CD4-positive, alpha-beta T cell (primary cell): ENCODE results near the gene PSMA7. TPM values are rescaled to one million over a fixed set of nuclear protein-coding genes. Genes with fewer than 3 reads are reported as not detected.

ENCODE experiments used
- ATAC-seq: fragments of 200-7000 bp; cut with Tn5 transposase; one replicate; pipeline ENCODE4 v1.10.0; 2022; ENCODE audit warnings: mild to moderate bottlenecking; ENCODE audit not compliant: poor library complexity
- CTCF ChIA-PET: fragments of 350-600 bp; sonication (Branson Sonifier 250); formaldehyde crosslinking; loops from one replicate; lab custom pipeline; 2021; ENCODE audit warnings: antibody characterized with exemption, inconsistent platforms; lab: Charles Lee
- POLR2A ChIA-PET: fragments of 350-600 bp; sonication (Branson Sonifier 250); formaldehyde crosslinking; loops from one replicate; lab custom pipeline; 2021; ENCODE audit warnings: antibody characterized with exemption, inconsistent platforms; lab: Charles Lee
- DNase-seq, 14 experiments: peaks; one replicate each; pipeline ENCODE4 v3.0.0-alpha.2; 2013 to 2020; ENCODE audit warnings: mixed read lengths in 2 of 14
- H3K27ac ChIP-seq, 2 donors: one replicate each; pipeline versions ENCODE4 v1.5.1 to v1.7.0; 2013; ENCODE audit warnings: low read length in 2 of 2, low read depth in 1 of 2, mild to moderate bottlenecking in 1 of 2
- H3K27me3 ChIP-seq, 2 experiments: 1 replicate in 1 of 2; 2 replicates in 1 of 2; pipeline versions ENCODE4 v1.6.1 to v1.7.0; 2013; ENCODE audit warnings: low read length in 2 of 2, control low read depth in 1 of 2, mild to moderate bottlenecking in 1 of 2, moderate library complexity in 1 of 2; ENCODE audit not compliant: insufficient read depth in 2 of 2, control insufficient read depth in 1 of 2
- H3K36me3 ChIP-seq: one replicate; pipeline ENCODE4 v1.6.1; 2013; ENCODE audit warnings: low read length, control low read depth; ENCODE audit not compliant: insufficient read depth
- H3K4me1 ChIP-seq: one replicate; pipeline ENCODE4 v1.6.1; 2013; ENCODE audit warnings: low read length, control low read depth; ENCODE audit not compliant: insufficient read depth
- H3K4me3 ChIP-seq: one replicate; pipeline ENCODE4 v1.5.1; 2013; ENCODE audit warnings: mild to moderate bottlenecking, low read length, moderate library complexity
- H3K9me3 ChIP-seq, 2 experiments: 1 replicate in 1 of 2; 2 replicates in 1 of 2; pipeline versions ENCODE4 v1.6.1 to v1.7.0; 2013; ENCODE audit warnings: low read length in 2 of 2, mild to moderate bottlenecking in 2 of 2, control low read depth in 1 of 2, moderate library complexity in 1 of 2; ENCODE audit not compliant: control insufficient read depth in 1 of 2, insufficient read depth in 1 of 2
- H3K27ac Mint-ChIP-seq: one replicate; pipeline ENCODE4 v1.8.0; 2020; ENCODE audit warnings: mixed read lengths
- H3K27me3 Mint-ChIP-seq: one replicate; pipeline ENCODE4 v1.8.0; 2021; ENCODE audit warnings: mixed read lengths
- H3K36me3 Mint-ChIP-seq: one replicate; pipeline ENCODE4 v1.8.0; 2021; ENCODE audit warnings: low read depth, mixed read lengths
- H3K4me1 Mint-ChIP-seq: one replicate; pipeline ENCODE4 v1.8.0; 2021; ENCODE audit warnings: low read depth, mixed read lengths
- H3K4me3 Mint-ChIP-seq: one replicate; pipeline ENCODE4 v1.8.0; 2020; ENCODE audit warnings: mild to moderate bottlenecking, mixed read lengths
- H3K9me3 Mint-ChIP-seq: one replicate; pipeline ENCODE4 v1.8.0; 2020; ENCODE audit warnings: mixed read lengths
- intact Hi-C, 2 experiments: fragments of 100-400 bp; cut with DNase I in 1 of 2; cut with micrococcal nuclease in 1 of 2; formaldehyde crosslinking; loops; one replicate each; pipeline versions ENCODE4 v1.15.1 to v1.9.0; 2023 to 2025; cut with DNase I, micrococcal nuclease
- total RNA-seq, 174 experiments: library from RNA in 2 of 174; stranded (reverse) in 2 of 174; gene quantifications; one replicate each; pipeline ENCODE4 v1.2.3 and lab custom pipeline; 2021 to 2026
- TF ChIP-seq, protein P1 (sequence below): fragments of 200-600 bp; IDR thresholded peaks from one replicate; pipeline ENCODE4 v1.8.0; 2022; ENCODE audit warnings: antibody characterized with exemption, mild to moderate bottlenecking

The PSMA7 gene
- total RNA-seq, 2 experiments from 2014 or later, result 150 to 158 TPM

DNA sequence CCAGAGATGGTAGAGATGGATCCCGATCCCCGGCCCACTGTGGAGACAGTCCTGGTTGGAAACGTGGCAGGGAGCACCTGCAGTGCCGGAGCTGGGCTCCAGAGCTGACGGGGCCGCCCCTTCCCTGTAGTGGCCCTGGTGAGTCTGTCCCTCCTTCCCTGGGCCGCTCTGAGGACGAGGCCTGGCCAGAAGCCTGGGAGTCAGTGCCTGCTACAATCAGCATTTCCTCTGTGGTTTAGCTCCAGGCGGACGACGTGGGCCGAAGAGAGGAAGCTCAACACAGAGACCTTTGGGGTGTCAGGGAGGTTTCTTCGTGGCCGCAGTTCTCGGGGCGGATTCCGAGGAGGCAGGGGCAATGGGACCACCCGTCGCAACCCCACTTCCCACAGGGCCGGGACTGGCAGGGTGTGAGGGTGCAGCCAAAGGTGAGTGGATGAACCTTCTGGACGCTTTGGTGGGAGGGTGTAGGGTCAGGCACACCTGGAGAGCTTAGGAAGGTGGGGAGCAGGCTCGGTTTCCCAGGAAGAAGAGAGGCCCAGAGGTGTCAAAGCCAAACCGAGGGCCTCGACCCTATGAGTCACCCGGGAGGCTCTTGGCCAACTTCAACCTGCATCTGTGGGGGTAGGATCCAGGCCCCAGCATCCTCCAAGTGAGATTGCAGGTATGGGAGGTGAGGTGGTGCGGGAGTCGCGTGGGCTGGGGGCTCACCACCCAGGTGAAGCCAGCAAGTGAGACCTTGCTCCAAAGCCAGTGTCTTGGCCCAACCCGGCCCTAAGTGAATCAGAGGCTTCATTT lies 9.9 kb downstream of the PSMA7 start:
- peaks cover 96% of the 10 kb centered on the region for H3K36me3 ChIP-seq
- Mint-ChIP-seq H3K4me3 (no peak overlapping the region), H3K9me3 (no peaks in the 10 kb centered on the region), H3K27ac (peak overlapping the region; percentile 80), H3K27me3 (no peaks in the 10 kb centered on the region), H3K36me3 (peaks cover 95% of the 10 kb centered on the region), H3K4me1 (peaks cover 39% of the 10 kb centered on the region)
- peaks cover 53% of the 10 kb centered on the region for H3K4me1 ChIP-seq
- ChIA-PET CTCF (no interaction called here), POLR2A (interaction anchor here (1.2 to 4.9 kb wide), 4 partner anchors 10 to 67 kb away, joined by 3 to 40 read pairs (median 6); partner anchors contain the start of genes LSM14B, PSMA7, SS18L1 and TAF4)
- H3K27me3 ChIP-seq, result no peaks in the 10 kb centered on the region
- intact Hi-C loops, result no loop called here
- DNase-seq (no peak), ATAC-seq (no peak)
- no peak overlapping the region for H3K4me3 ChIP-seq
- peak overlapping the region; percentile 7 to 16 for H3K27ac ChIP-seq
- TF ChIP-seq, protein P1, sequence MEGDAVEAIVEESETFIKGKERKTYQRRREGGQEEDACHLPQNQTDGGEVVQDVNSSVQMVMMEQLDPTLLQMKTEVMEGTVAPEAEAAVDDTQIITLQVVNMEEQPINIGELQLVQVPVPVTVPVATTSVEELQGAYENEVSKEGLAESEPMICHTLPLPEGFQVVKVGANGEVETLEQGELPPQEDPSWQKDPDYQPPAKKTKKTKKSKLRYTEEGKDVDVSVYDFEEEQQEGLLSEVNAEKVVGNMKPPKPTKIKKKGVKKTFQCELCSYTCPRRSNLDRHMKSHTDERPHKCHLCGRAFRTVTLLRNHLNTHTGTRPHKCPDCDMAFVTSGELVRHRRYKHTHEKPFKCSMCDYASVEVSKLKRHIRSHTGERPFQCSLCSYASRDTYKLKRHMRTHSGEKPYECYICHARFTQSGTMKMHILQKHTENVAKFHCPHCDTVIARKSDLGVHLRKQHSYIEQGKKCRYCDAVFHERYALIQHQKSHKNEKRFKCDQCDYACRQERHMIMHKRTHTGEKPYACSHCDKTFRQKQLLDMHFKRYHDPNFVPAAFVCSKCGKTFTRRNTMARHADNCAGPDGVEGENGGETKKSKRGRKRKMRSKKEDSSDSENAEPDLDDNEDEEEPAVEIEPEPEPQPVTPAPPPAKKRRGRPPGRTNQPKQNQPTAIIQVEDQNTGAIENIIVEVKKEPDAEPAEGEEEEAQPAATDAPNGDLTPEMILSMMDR, result no peak
- H3K9me3 ChIP-seq, result no peaks in the 10 kb centered on the region

DNA sequence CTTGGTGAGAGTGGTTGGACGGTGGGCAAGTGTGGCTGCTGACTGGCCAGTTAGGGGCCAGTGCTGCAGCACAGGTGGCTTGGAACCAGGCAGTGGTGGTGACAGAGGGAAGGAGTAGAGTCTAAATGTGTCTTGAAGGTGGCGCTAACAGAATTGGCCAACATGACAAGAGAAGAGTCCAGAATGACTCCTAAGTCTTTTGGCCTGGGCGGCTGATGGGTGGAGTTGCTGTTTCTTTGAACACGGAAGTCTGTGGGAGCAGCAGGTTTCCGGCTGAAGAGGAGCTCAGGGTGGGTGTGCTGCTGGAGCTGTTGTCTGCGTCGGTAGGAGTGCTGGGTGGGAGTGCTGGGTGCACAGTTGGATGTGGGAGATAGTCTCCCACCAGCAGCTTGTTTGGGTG lies 10.8 kb downstream of the PSMA7 start:
- intact Hi-C loops, result no loop called here
- ChIA-PET CTCF (no interaction called here), POLR2A (interaction anchor here (2.4 to 4.9 kb wide), 2 partner anchors 11 to 66 kb away, joined by 10 to 40 read pairs; partner anchors contain the start of genes LSM14B and TAF4)
- Mint-ChIP-seq H3K27me3 (no peaks in the 10 kb centered on the region), H3K36me3 (peaks cover 95% of the 10 kb centered on the region), H3K27ac (peak overlapping the region; percentile 80), H3K4me1 (peaks cover 39% of the 10 kb centered on the region), H3K9me3 (no peaks in the 10 kb centered on the region), H3K4me3 (peak overlapping the region; percentile 27)
- Histone ChIP-seq H3K4me3 (no peak overlapping the region), H3K27ac (peak overlapping the region in 1 of 2 donors; percentile 7), H3K36me3 (peaks cover 96% of the 10 kb centered on the region), H3K4me1 (peaks cover 46% of the 10 kb centered on the region), H3K9me3 (no peaks in the 10 kb centered on the region), H3K27me3 (no peaks in the 10 kb centered on the region)
- no peak for ATAC-seq
- DNase-seq, result no peak
- TF ChIP-seq, protein P1, result no peak

DNA sequence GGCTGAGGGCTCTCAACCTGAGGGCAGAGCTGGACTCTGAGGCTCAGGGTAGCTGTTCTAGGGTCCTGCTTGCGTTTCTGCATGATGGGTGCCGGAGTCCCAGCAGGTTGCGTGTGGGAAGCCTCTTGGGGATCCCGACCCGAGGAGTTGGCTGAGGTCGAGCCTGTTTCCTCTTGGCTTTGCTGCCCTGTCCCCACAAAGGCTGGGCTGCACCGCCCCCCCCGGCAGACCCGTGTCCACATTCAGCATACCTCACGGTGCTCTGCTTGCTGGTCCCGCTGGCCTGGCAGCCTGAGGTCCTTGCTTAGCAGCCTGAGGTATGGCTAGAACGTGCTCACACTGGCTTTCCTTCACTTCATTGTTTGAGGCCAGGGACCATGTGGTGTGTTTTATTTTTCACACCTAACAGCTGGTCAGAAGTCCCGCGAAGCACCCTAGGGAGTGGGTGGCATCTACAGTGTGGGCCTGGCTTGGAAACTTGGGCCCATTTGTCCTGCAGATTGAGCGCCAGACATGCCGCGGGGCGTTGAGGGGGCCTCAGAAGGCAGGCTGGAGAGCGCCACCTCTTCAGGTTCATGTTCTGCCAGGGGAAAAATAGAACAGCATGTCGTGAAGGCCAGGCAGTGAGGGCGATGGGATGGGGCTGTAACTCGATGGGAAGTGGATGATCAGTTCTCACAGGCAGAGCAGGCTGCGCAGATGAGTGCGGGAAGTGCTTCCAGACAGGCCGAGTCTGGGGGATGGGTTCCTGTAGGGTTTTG lies 11.5 kb downstream of the PSMA7 start:
- no peak for DNase-seq
- CTCF ChIA-PET, result interaction anchor here (0.5 kb wide), 1 partner anchor 31 kb away, joined by 3 read pairs; no protein-coding TSS in a partner anchor
- no peaks in the 10 kb centered on the region for H3K27me3 ChIP-seq
- POLR2A ChIA-PET, result interaction anchor here (2.0 to 4.9 kb wide), 3 partner anchors 10 to 65 kb away, joined by 5 to 40 read pairs (median 10); partner anchors contain the start of genes LSM14B and TAF4
- no peak for ATAC-seq
- peaks cover 36% of the 10 kb centered on the region for H3K4me1 Mint-ChIP-seq
- H3K4me3 Mint-ChIP-seq, result no peak overlapping the region
- intact Hi-C loops, result no loop called here
- no peak overlapping the region for H3K27ac ChIP-seq
- H3K27me3 Mint-ChIP-seq, result no peaks in the 10 kb centered on the region
- H3K4me1 ChIP-seq, result peaks cover 44% of the 10 kb centered on the region
- H3K9me3 Mint-ChIP-seq, result no peaks in the 10 kb centered on the region
- TF ChIP-seq, protein P1, result no peak
- peak overlapping the region; percentile 80 for H3K27ac Mint-ChIP-seq
- H3K36me3 ChIP-seq, result peaks cover 96% of the 10 kb centered on the region
- peaks cover 95% of the 10 kb centered on the region for H3K36me3 Mint-ChIP-seq
- H3K4me3 ChIP-seq, result no peak overlapping the region
- H3K9me3 ChIP-seq, result no peaks in the 10 kb centered on the region
